HepG2 (cell line): Measurements from ENCODE around the gene P2RX1. TPM values are rescaled to one million over a fixed set of nuclear protein-coding genes. Genes with fewer than 3 reads are reported as not detected.

Experiments
- BCL3 ChIP-seq: sonication (generic); formaldehyde crosslinking; IDR thresholded peaks from 2 replicates; pipeline ENCODE4 v1.5.1; 2020; ENCODE audit warnings: mild to moderate bottlenecking, missing genetic modification reagents, moderate library complexity
- CCDC6 ChIP-seq: sonication (generic); formaldehyde crosslinking; IDR thresholded peaks from 2 replicates; pipeline ENCODE4 v1.8.1; 2022; ENCODE audit warnings: mild to moderate bottlenecking, missing genetic modification reagents, moderate library complexity
- CREB3 ChIP-seq: sonication (generic); formaldehyde crosslinking; IDR thresholded peaks from 2 replicates; pipeline ENCODE4 v1.5.0; 2020; ENCODE audit warnings: missing genetic modification reagents
- DMAP1 ChIP-seq: IDR thresholded peaks from 2 replicates; pipeline ENCODE4 v1.6.1; 2016
- ESRRA ChIP-seq: sonication (generic); formaldehyde crosslinking; IDR thresholded peaks from 2 replicates; pipeline ENCODE4 v1.5.1; 2020; ENCODE audit warnings: mild to moderate bottlenecking, low read depth, missing genetic modification reagents
- IRX3 ChIP-seq: sonication (generic); formaldehyde crosslinking; IDR thresholded peaks from 2 replicates; pipeline ENCODE4 v1.8.1; 2023; ENCODE audit warnings: mild to moderate bottlenecking, low read depth, missing genetic modification reagents, borderline replicate concordance
- MAFG ChIP-seq: sonication (generic); formaldehyde crosslinking; IDR thresholded peaks from 2 replicates; pipeline ENCODE4 v1.5.1; 2020; ENCODE audit warnings: mild to moderate bottlenecking, missing genetic modification reagents
- MED1 ChIP-seq: sonication (generic); formaldehyde crosslinking; IDR thresholded peaks from 2 replicates; pipeline ENCODE4 v1.4.0; 2020; ENCODE audit warnings: missing genetic modification reagents
- MEIS1 ChIP-seq: sonication (generic); formaldehyde crosslinking; IDR thresholded peaks from 2 replicates; pipeline ENCODE4 v1.9.0; 2021; ENCODE audit warnings: mild to moderate bottlenecking, missing genetic modification reagents, moderate library complexity, borderline replicate concordance
- MNT ChIP-seq: fragments of 450-650 bp; IDR thresholded peaks from 2 replicates; pipeline ENCODE4 v1.6.1; 2016
- MTF2 ChIP-seq: sonication (generic); formaldehyde crosslinking; IDR thresholded peaks from 2 replicates; pipeline ENCODE4 v1.5.0; 2020; ENCODE audit warnings: missing genetic modification reagents, borderline replicate concordance
- NFE2 ChIP-seq: sonication (generic); formaldehyde crosslinking; IDR thresholded peaks from 2 replicates; pipeline ENCODE4 v1.4.0; 2020; ENCODE audit warnings: missing genetic modification reagents
- STAT5B ChIP-seq: sonication (generic); formaldehyde crosslinking; IDR thresholded peaks from 2 replicates; pipeline ENCODE4 v1.4.0; 2020; ENCODE audit warnings: missing genetic modification reagents
- TP53 ChIP-seq: sonication (generic); formaldehyde crosslinking; conservative IDR thresholded peaks from 2 replicates; pipeline ENCODE4 v1.4.0; 2020; ENCODE audit warnings: missing genetic modification reagents
- ZMYM3 ChIP-seq: sonication (generic); formaldehyde crosslinking; IDR thresholded peaks from 2 replicates; pipeline ENCODE4 v1.5.1; 2020; ENCODE audit warnings: mild to moderate bottlenecking, missing genetic modification reagents
- ZNF143 ChIP-seq: sonication (generic); formaldehyde crosslinking; IDR thresholded peaks from 2 replicates; pipeline ENCODE4 v1.4.0; 2020; ENCODE audit warnings: missing genetic modification reagents
- ZNF24 ChIP-seq: fragments of 450-650 bp; IDR thresholded peaks from 2 replicates; pipeline ENCODE4 v1.6.1; 2017; ENCODE audit warnings: antibody characterized with exemption, mild to moderate bottlenecking
- ZNF547 ChIP-seq: sonication (generic); formaldehyde crosslinking; IDR thresholded peaks from 2 replicates; pipeline ENCODE4 v1.5.1; 2020; ENCODE audit warnings: mild to moderate bottlenecking, missing genetic modification reagents
- ZNF556 ChIP-seq: sonication (generic); formaldehyde crosslinking; IDR thresholded peaks from 2 replicates; pipeline ENCODE4 v1.4.0; 2020; ENCODE audit warnings: mild to moderate bottlenecking, missing genetic modification reagents, borderline replicate concordance
- ZNF572 ChIP-seq: sonication (generic); formaldehyde crosslinking; IDR thresholded peaks from 2 replicates; pipeline ENCODE4 v1.5.1; 2020; ENCODE audit warnings: mild to moderate bottlenecking, missing genetic modification reagents
- ZNF770 ChIP-seq: sonication (generic); formaldehyde crosslinking; IDR thresholded peaks from 2 replicates; pipeline ENCODE4 v1.5.0; 2020; ENCODE audit warnings: mild to moderate bottlenecking, missing genetic modification reagents
- ZNF879 ChIP-seq: sonication (generic); formaldehyde crosslinking; IDR thresholded peaks from 2 replicates; pipeline ENCODE4 v1.8.1; 2023; ENCODE audit warnings: missing genetic modification reagents
- ZSCAN25 ChIP-seq: sonication (generic); formaldehyde crosslinking; IDR thresholded peaks from 2 replicates; pipeline ENCODE4 v1.8.0; 2022; ENCODE audit warnings: mild to moderate bottlenecking, missing genetic modification reagents
- ZSCAN5A ChIP-seq: sonication (generic); formaldehyde crosslinking; IDR thresholded peaks from 2 replicates; pipeline ENCODE4 v1.8.0; 2022; ENCODE audit warnings: mild to moderate bottlenecking, missing genetic modification reagents, borderline replicate concordance
- polyA plus RNA-seq, 8 experiments: library from polyadenylated mRNA; depleted of rRNA in 3 of 8; stranded (reverse) in 7 of 8; unstranded in 1 of 8; fragments of >200 nt; fragmentation: Illumina TruSeq in 4 of 8; extraction: Trizol in 4 of 8; gene quantifications; 2 replicates each; pipeline versions ENCODE4 v1.2.1 to v1.2.3, GENCODE V29; 2011 to 2016; ENCODE audit warnings: low read depth in 4 of 8, missing spikeins in 1 of 8, mixed read lengths in 1 of 8; ENCODE audit not compliant: insufficient read depth in 1 of 8
- total RNA-seq, 5 experiments: library from RNA; depleted of rRNA; stranded (reverse); fragments of >200 nt; fragmentation: Illumina TruSeq; extraction: Trizol; gene quantifications; 2 replicates each; pipeline ENCODE4 v1.2.3, GENCODE V29; 2016; ENCODE audit warnings: low read depth in 1 of 5

P2RX1 gene
- total and polyA plus RNA-seq, 2 of the 13 experiments (the other 11 are each of a cell fraction or from before 2014, with no cell fraction given): 0.04 to 0.50 TPM

GRCh38 chr17:3892095-3892998, 23.9 kb downstream of the P2RX1 start (continued):
- TF ChIP-seq NFE2 (CRISPR knock-in tag) (no peak), DMAP1 (CRISPR knock-in tag) (no peak), MEIS1 (no peak), MAFG (CRISPR knock-in tag) (no peak), ZSCAN25 (CRISPR knock-in tag) (peak; percentile 38; the same call in 1 of the 2 replicates), MNT (peak; percentile 88), CCDC6 (CRISPR knock-in tag) (no peak; the same call in 1 of the 2 replicates), ZMYM3 (CRISPR knock-in tag) (no peak), IRX3 (CRISPR knock-in tag) (no peak), ZNF547 (CRISPR knock-in tag) (peak; percentile 55; the same call in 1 of the 2 replicates), ZNF24 (no peak), ESRRA (no peak), STAT5B (CRISPR knock-in tag) (no peak), CREB3 (no peak), ZNF143 (no peak), MTF2 (CRISPR knock-in tag) (no peak), ZNF572 (CRISPR knock-in tag) (no peak), ZNF556 (CRISPR knock-in tag) (peak; percentile 5; the same call in 1 of the 2 replicates), ZNF770 (CRISPR knock-in tag) (no peak), ZNF879 (CRISPR knock-in tag) (no peak), MED1 (CRISPR knock-in tag) (no peak), BCL3 (CRISPR knock-in tag) (0 out of 2 replicates have a peak, but pooled peaks have one; percentile 66), ZSCAN5A (no peak), TP53 (CRISPR knock-in tag) (no peak)
